MM.1S (cell line): ENCODE measurements around the gene TIMM44.

ENCODE experiments used
- DNase-seq: peaks from one replicate; pipeline ENCODE4 v3.0.0-alpha.2; 2015
- H2AFZ ChIP-seq: fragments of 300-600 bp; sonication (generic); 2 replicates; pipeline ENCODE4 v1.6.0; 2016; ENCODE audit warnings: antibody characterized with exemption, low read length
- H3F3A ChIP-seq: fragments of 300-600 bp; sonication (generic); 2 replicates; pipeline ENCODE4 v1.6.1; 2016; ENCODE audit warnings: mild to moderate bottlenecking, antibody characterized with exemption, low read length, moderate library complexity, mixed read lengths; ENCODE audit not compliant: insufficient read depth
- H3K27ac ChIP-seq: fragments of 300-600 bp; sonication (generic); 2 replicates; pipeline ENCODE4 v1.5.1; 2016; ENCODE audit warnings: mild to moderate bottlenecking, low read length
- H3K27me3 ChIP-seq: fragments of 300-600 bp; sonication (generic); replicated peaks from 2 replicates; pipeline ENCODE4 v1.6.0; 2016; ENCODE audit warnings: low read length; ENCODE audit not compliant: insufficient read depth
- H3K36me3 ChIP-seq: fragments of 300-600 bp; sonication (generic); replicated peaks from 2 replicates; pipeline ENCODE4 v1.6.1; 2016; ENCODE audit warnings: mild to moderate bottlenecking, low read length, mixed read lengths; ENCODE audit not compliant: insufficient read depth
- H3K4me1 ChIP-seq: fragments of 300-600 bp; sonication (generic); 2 replicates; pipeline ENCODE4 v1.6.1; 2016; ENCODE audit warnings: low read length, mixed read lengths
- H3K4me2 ChIP-seq: fragments of 300-600 bp; sonication (generic); 2 replicates; pipeline ENCODE4 v1.6.0; 2016; ENCODE audit warnings: low read depth, low read length
- H3K4me3 ChIP-seq: fragments of 300-600 bp; sonication (generic); 2 replicates; pipeline ENCODE4 v1.5.1; 2016; ENCODE audit warnings: low read length, mixed read lengths
- H3K79me2 ChIP-seq: fragments of 300-600 bp; sonication (generic); 2 replicates; pipeline ENCODE4 v1.6.1; 2016; ENCODE audit warnings: mixed run types, low read length, mixed read lengths
- H3K9ac ChIP-seq: fragments of 300-600 bp; sonication (generic); 2 replicates; pipeline ENCODE4 v1.6.1; 2016; ENCODE audit warnings: low read length, mixed read lengths
- H3K9me2 ChIP-seq: fragments of 300-600 bp; sonication (generic); replicated peaks from 2 replicates; pipeline ENCODE4 v1.6.1; 2016; ENCODE audit warnings: mild to moderate bottlenecking, low read length, mixed read lengths; ENCODE audit not compliant: insufficient read depth
- H3K9me3 ChIP-seq: fragments of 300-600 bp; sonication (generic); replicated peaks from 2 replicates; pipeline ENCODE4 v1.6.1; 2016; ENCODE audit warnings: mild to moderate bottlenecking, low read length, mixed read lengths; ENCODE audit not compliant: insufficient read depth
- H4K20me1 ChIP-seq: fragments of 300-600 bp; sonication (generic); 2 replicates; pipeline ENCODE4 v1.6.1; 2016; ENCODE audit warnings: mild to moderate bottlenecking, low read length, moderate library complexity, mixed read lengths; ENCODE audit not compliant: insufficient read depth
- EZH2 ChIP-seq: fragments of 300-600 bp; sonication (generic); optimal IDR thresholded peaks from 2 replicates; pipeline ENCODE3; 2017; ENCODE audit warnings: low read depth, mild to moderate bottlenecking, antibody characterized with exemption, low read length, mixed read lengths
- EZH2phosphoT487 ChIP-seq: fragments of 300-600 bp; sonication (generic); IDR thresholded peaks from 2 replicates; pipeline ENCODE4 v1.6.1; 2018; ENCODE audit warnings: antibody characterized with exemption, low read length
- TF ChIP-seq, protein P1 (sequence below): fragments of 300-600 bp; sonication (generic); IDR thresholded peaks from 2 replicates; pipeline ENCODE4 v1.5.1; 2016; ENCODE audit warnings: antibody characterized with exemption, low read length, mixed read lengths

Gene TIMM44

DNA sequence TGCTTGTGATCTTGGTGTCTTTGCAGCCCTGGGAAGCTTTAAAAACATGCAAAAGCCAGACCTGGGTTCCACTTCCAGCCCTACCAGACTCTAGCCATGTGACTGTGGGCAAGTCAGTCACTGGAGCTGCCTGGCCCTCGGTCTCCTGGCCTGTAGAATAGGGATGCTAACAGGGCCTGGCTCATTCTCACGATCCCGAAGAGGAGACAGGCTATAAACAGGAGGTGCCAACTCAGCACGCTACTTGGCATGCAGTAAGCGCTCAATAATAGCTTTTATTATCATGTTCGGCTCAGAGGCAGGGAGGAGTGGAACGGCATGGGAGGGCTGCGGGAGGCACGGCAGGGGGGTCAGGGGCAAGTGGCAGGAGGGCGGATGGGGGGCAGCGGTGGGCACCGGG lies 19.2 kb downstream of the TIMM44 start:
- H3K27ac ChIP-seq = no peak overlapping the region
- H3K4me1 ChIP-seq = no peaks in the 10 kb centered on the region
- TF ChIP-seq EZH2 (no peak), EZH2phosphoT487 (no peak)
- TF ChIP-seq, protein P1, sequence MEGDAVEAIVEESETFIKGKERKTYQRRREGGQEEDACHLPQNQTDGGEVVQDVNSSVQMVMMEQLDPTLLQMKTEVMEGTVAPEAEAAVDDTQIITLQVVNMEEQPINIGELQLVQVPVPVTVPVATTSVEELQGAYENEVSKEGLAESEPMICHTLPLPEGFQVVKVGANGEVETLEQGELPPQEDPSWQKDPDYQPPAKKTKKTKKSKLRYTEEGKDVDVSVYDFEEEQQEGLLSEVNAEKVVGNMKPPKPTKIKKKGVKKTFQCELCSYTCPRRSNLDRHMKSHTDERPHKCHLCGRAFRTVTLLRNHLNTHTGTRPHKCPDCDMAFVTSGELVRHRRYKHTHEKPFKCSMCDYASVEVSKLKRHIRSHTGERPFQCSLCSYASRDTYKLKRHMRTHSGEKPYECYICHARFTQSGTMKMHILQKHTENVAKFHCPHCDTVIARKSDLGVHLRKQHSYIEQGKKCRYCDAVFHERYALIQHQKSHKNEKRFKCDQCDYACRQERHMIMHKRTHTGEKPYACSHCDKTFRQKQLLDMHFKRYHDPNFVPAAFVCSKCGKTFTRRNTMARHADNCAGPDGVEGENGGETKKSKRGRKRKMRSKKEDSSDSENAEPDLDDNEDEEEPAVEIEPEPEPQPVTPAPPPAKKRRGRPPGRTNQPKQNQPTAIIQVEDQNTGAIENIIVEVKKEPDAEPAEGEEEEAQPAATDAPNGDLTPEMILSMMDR = no peak
- H3K4me2 ChIP-seq = no peak overlapping the region
- H3K9ac ChIP-seq = no peak overlapping the region
- no peak overlapping the region for H3K4me3 ChIP-seq
- H3K36me3 ChIP-seq = no peaks in the 10 kb centered on the region
- no peak overlapping the region for H2AFZ ChIP-seq
- H4K20me1 ChIP-seq = peaks cover 16% of the 10 kb centered on the region; the same call in 1 of the 2 replicates
- H3K27me3 ChIP-seq = no peaks in the 10 kb centered on the region
- no peak for DNase-seq
- H3K9me2 ChIP-seq = no peaks in the 10 kb centered on the region
- no peaks in the 10 kb centered on the region for H3K79me2 ChIP-seq
- H3F3A ChIP-seq = peaks cover 16% of the 10 kb centered on the region
- no peaks in the 10 kb centered on the region for H3K9me3 ChIP-seq

DNA sequence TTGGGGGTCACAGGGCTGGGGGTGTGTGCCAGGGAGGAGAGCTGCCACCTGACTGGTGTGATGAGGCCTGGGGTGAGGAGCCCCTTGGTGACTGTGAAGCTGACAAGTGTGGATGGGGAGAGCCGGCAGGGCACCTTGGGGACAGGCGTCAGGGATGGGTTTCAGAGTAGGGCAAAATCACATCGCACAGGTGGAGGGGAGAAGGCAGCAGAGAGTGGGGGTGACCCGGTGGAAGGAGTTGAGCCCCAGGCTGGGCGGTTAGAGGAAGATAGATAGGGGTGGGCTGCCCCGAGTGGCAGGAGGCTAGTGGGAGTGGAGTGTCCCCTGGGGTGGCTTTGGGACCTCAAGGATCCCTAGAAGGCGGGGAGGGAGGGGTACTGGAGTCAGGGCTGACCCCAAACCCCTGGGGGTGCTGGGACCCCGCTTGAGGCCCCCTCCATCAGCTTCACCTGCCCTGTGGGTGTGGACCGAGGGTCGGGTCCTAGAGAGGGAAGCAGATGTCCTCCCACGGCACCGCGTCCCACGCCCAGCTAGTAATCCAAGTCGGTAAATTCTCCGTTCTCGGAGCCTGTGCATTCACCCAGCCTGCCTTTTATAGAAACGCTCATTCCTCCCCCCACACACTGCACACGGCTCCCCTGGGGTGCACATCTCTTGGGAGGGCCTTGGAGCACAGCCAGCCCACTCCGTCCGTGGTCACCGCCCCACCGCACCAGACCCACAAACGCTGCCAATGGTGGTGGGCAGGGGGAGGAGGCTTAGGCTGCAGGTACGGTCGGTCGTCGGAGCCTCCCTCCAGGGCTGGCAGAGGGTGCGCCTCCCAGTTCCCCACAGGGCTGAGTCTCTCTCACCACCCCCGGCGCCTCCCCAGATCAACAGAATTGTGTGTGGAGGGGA lies 19.9 kb downstream of the TIMM44 start:
- Histone ChIP-seq H4K20me1 (peaks cover 14% of the 10 kb centered on the region; the same call in 1 of the 2 replicates), H3K9me2 (no peaks in the 10 kb centered on the region), H3K4me1 (0 out of 2 replicates have a peak, but pooled peaks cover 3% of the 10 kb centered on the region), H3K36me3 (no peaks in the 10 kb centered on the region), H3K4me3 (no peak overlapping the region), H3K9ac (no peak overlapping the region), H3K9me3 (no peaks in the 10 kb centered on the region), H2AFZ (no peak overlapping the region), H3K27me3 (peaks cover 2% of the 10 kb centered on the region; the same call in 1 of the 2 replicates), H3F3A (peaks cover 21% of the 10 kb centered on the region), H3K4me2 (no peak overlapping the region), H3K79me2 (no peaks in the 10 kb centered on the region), H3K27ac (no peak overlapping the region)
- no peak for DNase-seq
- no peak for TF ChIP-seq EZH2
- TF ChIP-seq, protein P1 = no peak
- TF ChIP-seq EZH2phosphoT487 = no peak

DNA sequence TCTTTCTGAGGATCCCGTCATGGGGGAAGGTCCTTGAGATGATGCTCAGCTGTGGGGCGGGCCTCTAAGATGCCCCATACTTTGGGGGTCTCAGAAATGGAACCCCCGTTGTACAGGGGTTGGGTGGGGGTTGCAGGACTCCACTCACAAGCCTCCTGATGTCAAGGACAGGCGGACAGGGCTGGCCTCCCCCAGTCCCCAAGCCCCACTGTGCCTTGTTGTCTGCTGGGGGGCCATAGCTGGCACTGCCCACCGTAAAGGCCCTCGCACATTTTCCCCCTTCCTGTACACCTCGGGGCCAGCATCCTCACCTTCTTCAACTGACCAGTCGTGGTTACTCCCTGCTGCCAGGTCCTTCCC lies 20.6 kb downstream of the TIMM44 start:
- Histone ChIP-seq H2AFZ (no peak overlapping the region), H3K9me2 (no peaks in the 10 kb centered on the region), H3K27ac (no peak overlapping the region), H3K9ac (no peak overlapping the region), H3K36me3 (no peaks in the 10 kb centered on the region), H3K4me3 (no peak overlapping the region), H3K9me3 (no peaks in the 10 kb centered on the region), H4K20me1 (peaks cover 12% of the 10 kb centered on the region; the same call in 1 of the 2 replicates), H3K4me2 (no peak overlapping the region), H3K4me1 (0 out of 2 replicates have a peak, but pooled peaks cover 3% of the 10 kb centered on the region), H3K27me3 (peaks cover 7% of the 10 kb centered on the region), H3F3A (peaks cover 19% of the 10 kb centered on the region), H3K79me2 (no peaks in the 10 kb centered on the region)
- DNase-seq = no peak
- TF ChIP-seq, protein P1 = no peak
- TF ChIP-seq EZH2phosphoT487 (no peak), EZH2 (no peak)
